AG10803 (cell line): ENCODE data around the gene RETREG1.
A peak's percentile ranks its signal among the peaks of the same experiment; 100 is the strongest.
"Not testable (repeated sequence)": the region's sequence is repeated elsewhere in the genome, so short reads cannot be mapped to it uniquely, and the experiment has no call there.

Source experiments
- DNase-seq: peaks from one replicate; pipeline ENCODE4 v3.0.0; 2010; ENCODE audit warnings: low read depth
- H3K4me3 ChIP-seq: 2 replicates; pipeline ENCODE4 v1.5.1; 2011; ENCODE audit warnings: mild to moderate bottlenecking, low read length, control low read depth
- CTCF ChIP-seq: conservative IDR thresholded peaks from 2 replicates; pipeline ENCODE4 v1.5.1; 2011; ENCODE audit warnings: mild to moderate bottlenecking, low read length, control low read depth, inconsistent platforms

RETREG1 gene

GRCh38 chr5:16446993-16447392, 169.8 kb downstream of the RETREG1 start:
- no peak for TF ChIP-seq CTCF
- no peak overlapping the region for H3K4me3 ChIP-seq
- no peak for DNase-seq

- DNase-seq: peak; percentile 6
- TF ChIP-seq CTCF: peak; percentile 27; the same call in 1 of the 2 replicates
- H3K4me3 ChIP-seq: no peak overlapping the region
Observed at GRCh38 chr5:16437977-16438376, 178.8 kb downstream of the RETREG1 start.

GRCh38 chr5:16436065-16436682, 180.6 kb downstream of the RETREG1 start:
- H3K4me3 ChIP-seq, DNase-seq: not testable (repeated sequence)

- TF ChIP-seq CTCF: no peak
- no peak for DNase-seq
- no peak overlapping the region for H3K4me3 ChIP-seq
Observed at GRCh38 chr5:16431490-16431889, 185.3 kb downstream of the RETREG1 start.

GRCh38 chr5:16430349-16431089, 186.3 kb downstream of the RETREG1 start:
- H3K4me3 ChIP-seq: no peak overlapping the region
- no peak for TF ChIP-seq CTCF

GRCh38 chr5:16428359-16428758, 188.4 kb downstream of the RETREG1 start:
- no peak for DNase-seq

More at GRCh38 chr5:16430349-16431089, 186.3 kb downstream of the RETREG1 start:
- DNase-seq: no peak

GRCh38 chr5:16427587-16427986, 189.2 kb downstream of the RETREG1 start:
- no peak for DNase-seq
- TF ChIP-seq CTCF: no peak
- H3K4me3 ChIP-seq: no peak overlapping the region

More at GRCh38 chr5:16428359-16428758, 188.4 kb downstream of the RETREG1 start:
- no peak overlapping the region for H3K4me3 ChIP-seq
- no peak for TF ChIP-seq CTCF
